ENCODE results near the gene WASHC1.
"Not testable (repeated sequence)": the region's sequence is repeated elsewhere in the genome, so short reads cannot be mapped to it uniquely, and the experiment has no call there.

The WASHC1 gene

GRCh38 chr9:14129-14809 is 15.0 kb downstream of the WASHC1 start:
- DNase-seq: not testable (repeated sequence)

GRCh38 chr9:11206-11605 is 18.1 kb downstream of the WASHC1 start:
- DNase-seq: not testable (repeated sequence)

DNA sequence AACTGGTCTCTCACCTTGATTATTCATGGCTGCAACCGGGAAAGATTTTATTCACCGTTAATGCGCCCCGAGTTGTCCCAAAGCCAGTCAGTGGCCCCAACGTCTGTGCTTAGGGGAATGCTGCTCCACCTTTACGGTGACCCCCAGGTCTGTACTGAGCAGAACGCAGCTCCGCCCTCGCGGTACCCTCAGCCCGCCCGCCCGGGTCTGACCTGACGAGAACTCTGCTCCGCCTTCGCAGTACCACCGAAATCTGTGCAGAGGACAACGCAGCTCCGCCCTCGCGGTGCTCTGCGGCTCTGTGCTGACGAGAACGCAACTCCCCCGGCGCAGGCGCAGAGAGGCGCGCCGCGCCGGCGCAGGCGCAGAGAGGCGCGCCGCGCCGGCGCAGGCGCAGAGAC is 18.6 kb downstream of the WASHC1 start:
- not testable (repeated sequence) for DNase-seq

GRCh38 chr9:10207-10606 is 19.0 kb downstream of the WASHC1 start:
- not testable (repeated sequence) for DNase-seq

Measured in NCI-H2171 treated with DMSO at 0.1 percent for 48 hours (cell line).